WTC11 (cell line): ENCODE data around the gene ATP6V0B.

ENCODE experiments used
- ATF3 ChIP-seq: sonication (generic); formaldehyde crosslinking; conservative IDR thresholded peaks from 2 replicates; pipeline ENCODE4 v1.8.1; 2022; ENCODE audit warnings: mild to moderate bottlenecking, missing genetic modification reagents
- CTCF ChIP-seq: fragments of 200-600 bp; IDR thresholded peaks from 2 replicates; pipeline ENCODE4 v1.8.0; 2022; ENCODE audit warnings: antibody characterized with exemption
- MAX ChIP-seq: sonication (generic); formaldehyde crosslinking; IDR thresholded peaks from 2 replicates; pipeline ENCODE4 v1.8.0; 2022; ENCODE audit warnings: mild to moderate bottlenecking, missing genetic modification reagents
- SP1 ChIP-seq: sonication (generic); formaldehyde crosslinking; conservative IDR thresholded peaks from 2 replicates; pipeline ENCODE4 v1.8.1; 2022; ENCODE audit warnings: missing genetic modification reagents
- USF1 ChIP-seq: sonication (generic); formaldehyde crosslinking; IDR thresholded peaks from 2 replicates; pipeline ENCODE4 v1.8.0; 2022; ENCODE audit warnings: mild to moderate bottlenecking, missing genetic modification reagents
- USF2 ChIP-seq: sonication (generic); formaldehyde crosslinking; IDR thresholded peaks from 2 replicates; pipeline ENCODE4 v1.8.1; 2023; ENCODE audit warnings: mild to moderate bottlenecking, missing genetic modification reagents, moderate library complexity
- ZNF263 ChIP-seq: sonication (generic); formaldehyde crosslinking; IDR thresholded peaks from 2 replicates; pipeline ENCODE4 v1.8.1; 2022; ENCODE audit warnings: low read depth, mild to moderate bottlenecking, moderate library complexity, missing genetic modification reagents
- ZNF317 ChIP-seq: sonication (generic); formaldehyde crosslinking; IDR thresholded peaks from 2 replicates; pipeline ENCODE4 v1.8.1; 2023; ENCODE audit warnings: low read depth, mild to moderate bottlenecking, moderate library complexity, missing genetic modification reagents, borderline replicate concordance

GRCh38 chr1:44019466-44019948 lies 44.7 kb downstream of the ATP6V0B start:
- no peak for TF ChIP-seq USF2 (CRISPR knock-in tag)
- TF ChIP-seq SP1 = no peak
- TF ChIP-seq ZNF317 (CRISPR knock-in tag) = no peak
- no peak for TF ChIP-seq CTCF
- TF ChIP-seq USF1 = no peak
- TF ChIP-seq ATF3 (CRISPR knock-in tag) = no peak
- TF ChIP-seq ZNF263 (CRISPR knock-in tag) = no peak
- no peak for TF ChIP-seq MAX (CRISPR knock-in tag)
